NK-92 (cell line): ENCODE results near the gene REEP6.
"Not testable (repeated sequence)": the region's sequence is repeated elsewhere in the genome, so short reads cannot be mapped to it uniquely, and the experiment has no call there.

Experiments used
- DNase-seq: peaks from one replicate; lab custom pipeline; 2025; ENCODE audit not compliant: unreplicated experiment; lab: John Stamatoyannopoulos, UW

Gene REEP6

GRCh38 chr19:1489463-1490310 is 1.3 kb upstream of the REEP6 start:
- DNase-seq: no peak

GRCh38 chr19:1490311-1491113 is 469 bp upstream of the REEP6 start, which contains the start of gene PCSK4:
Gene PCSK4 (minus strand): TSS chr19:1490350. CDS start chr19:1490346, 4 bp downstream.
- peak; percentile 93 for DNase-seq

- DNase-seq: no peak
These were observed 829 bp downstream of the REEP6 start for GRCh38 chr19:1491849-1492170.

- no peak for DNase-seq
These were observed 1.6 kb downstream of the REEP6 start for GRCh38 chr19:1492474-1493006.

- no peak for DNase-seq
These were observed 3.3 kb downstream of the REEP6 start for GRCh38 chr19:1494115-1494815.

- DNase-seq: no peak
These were observed 4.2 kb downstream of the REEP6 start for GRCh38 chr19:1495051-1495798.

GRCh38 chr19:1495799-1496713 is 5.1 kb downstream of the REEP6 start:
- no peak for DNase-seq

- no peak for DNase-seq
These were observed 6.0 kb downstream of the REEP6 start for GRCh38 chr19:1496714-1497577.

GRCh38 chr19:1497578-1498235 is 6.7 kb downstream of the REEP6 start:
- no peak for DNase-seq

- DNase-seq: not testable (repeated sequence)
These were observed 8.2 kb downstream of the REEP6 start for GRCh38 chr19:1499231-1499630.

GRCh38 chr19:1501200-1501595 is 10.2 kb downstream of the REEP6 start:
- no peak for DNase-seq

GRCh38 chr19:1502433-1503088 is 11.6 kb downstream of the REEP6 start:
- no peak for DNase-seq

GRCh38 chr19:1503089-1503924 is 12.3 kb downstream of the REEP6 start:
- no peak for DNase-seq

- DNase-seq: no peak
These were observed 13.2 kb downstream of the REEP6 start for GRCh38 chr19:1503925-1504773.

- DNase-seq: no peak
These were observed 14.0 kb downstream of the REEP6 start for GRCh38 chr19:1505012-1505411.
